NCI-H146 treated with DMSO at 0.1 percent for 48 hours (cell line): ENCODE measurements around the gene SCN9A.
"Not testable (repeated sequence)": the region's sequence is repeated elsewhere in the genome, so short reads cannot be mapped to it uniquely, and the experiment has no call there.

Experiments used
- DNase-seq: peaks from one replicate; lab custom pipeline; 2025; ENCODE audit not compliant: unreplicated experiment; lab: John Stamatoyannopoulos, UW

SCN9A gene

DNA sequence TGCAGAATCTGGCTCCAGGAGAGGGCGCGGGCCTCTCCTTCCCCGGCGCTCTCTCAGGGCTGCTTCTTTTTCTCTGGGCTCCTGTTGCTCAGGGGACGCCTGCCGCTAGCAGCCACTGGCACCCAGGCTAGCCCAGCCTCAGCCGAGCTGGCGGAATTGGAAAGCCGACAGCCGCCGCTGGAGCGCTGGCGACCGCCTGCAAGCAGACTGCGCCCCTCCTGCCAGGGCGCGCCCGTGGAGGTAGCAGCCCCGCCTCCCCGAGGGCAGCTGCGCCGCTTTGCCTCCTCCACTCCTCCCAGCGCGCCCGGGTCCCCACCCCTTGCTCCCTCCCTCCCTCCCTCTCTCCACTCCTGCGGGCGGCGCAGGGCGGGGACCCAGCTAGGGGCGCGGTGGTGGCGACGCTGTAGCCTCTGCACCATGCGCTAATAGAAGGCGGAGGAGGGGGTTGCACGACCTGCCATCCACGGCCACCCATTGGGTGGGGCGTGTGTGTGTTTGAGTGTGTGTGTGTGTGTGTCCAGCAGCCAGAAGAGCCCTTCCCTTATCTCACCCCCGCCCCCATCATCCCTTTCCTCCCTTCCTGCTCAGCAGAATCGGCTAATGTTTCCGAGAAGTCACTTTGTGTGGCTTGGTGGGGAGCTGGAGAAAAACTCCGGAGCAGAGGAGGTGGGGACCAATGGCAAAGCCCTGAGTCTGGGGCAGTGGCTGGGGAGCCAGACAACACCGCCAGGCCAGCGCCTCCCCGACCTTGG is at the start of gene SCN9A:
Gene SCN9A (minus strand): TSS at position 209 of the 752 bp plus-strand sequence. CDS start 64,188 bp downstream, outside the sequence.
- DNase-seq = peak; percentile 88

DNA sequence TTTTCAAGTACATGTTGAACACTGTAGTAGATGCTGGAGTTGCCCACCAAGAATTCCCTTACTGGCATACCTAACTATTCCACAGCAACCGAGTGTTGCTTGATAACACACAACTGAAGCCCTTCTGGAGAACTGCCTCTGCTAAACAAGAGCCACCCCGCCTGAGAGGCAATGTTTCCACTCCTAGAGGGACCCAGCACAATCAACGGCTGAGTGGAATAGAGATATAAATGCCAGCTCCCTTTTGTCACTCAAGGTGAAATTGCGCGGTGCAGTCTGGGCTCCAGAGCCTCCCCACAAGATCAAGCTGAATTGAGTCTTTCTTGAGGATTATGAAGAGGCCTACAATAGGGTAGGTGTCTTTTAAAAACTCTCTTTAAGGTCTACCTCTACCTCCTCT is 49.1 kb upstream of the SCN9A start:
- DNase-seq = no peak

GRCh38 chr2:166419616-166419934 is 43.8 kb upstream of the SCN9A start:
- DNase-seq = no peak

GRCh38 chr2:166418853-166419615 is 43.3 kb upstream of the SCN9A start:
- no peak for DNase-seq

GRCh38 chr2:166417669-166418068 is 41.9 kb upstream of the SCN9A start:
- DNase-seq = no peak

DNA sequence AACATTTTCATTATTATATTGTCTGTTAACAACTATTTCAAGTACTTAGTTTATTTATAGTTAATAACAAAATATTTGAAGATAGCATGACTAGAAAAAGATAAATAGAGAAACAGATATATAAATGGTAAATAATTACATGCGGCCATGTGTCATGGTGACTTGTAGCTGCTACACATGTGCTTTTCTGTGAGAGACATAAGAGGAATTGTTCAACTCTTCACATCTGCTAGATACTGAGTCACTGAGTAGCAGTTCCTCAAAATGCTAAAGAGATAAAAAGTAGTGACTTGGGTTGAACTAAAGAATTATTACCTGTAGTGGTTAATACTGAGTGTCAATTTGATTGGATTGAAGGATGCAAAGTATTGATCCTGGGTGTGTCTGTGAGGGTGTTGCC is 37.5 kb upstream of the SCN9A start:
- no peak for DNase-seq

DNA sequence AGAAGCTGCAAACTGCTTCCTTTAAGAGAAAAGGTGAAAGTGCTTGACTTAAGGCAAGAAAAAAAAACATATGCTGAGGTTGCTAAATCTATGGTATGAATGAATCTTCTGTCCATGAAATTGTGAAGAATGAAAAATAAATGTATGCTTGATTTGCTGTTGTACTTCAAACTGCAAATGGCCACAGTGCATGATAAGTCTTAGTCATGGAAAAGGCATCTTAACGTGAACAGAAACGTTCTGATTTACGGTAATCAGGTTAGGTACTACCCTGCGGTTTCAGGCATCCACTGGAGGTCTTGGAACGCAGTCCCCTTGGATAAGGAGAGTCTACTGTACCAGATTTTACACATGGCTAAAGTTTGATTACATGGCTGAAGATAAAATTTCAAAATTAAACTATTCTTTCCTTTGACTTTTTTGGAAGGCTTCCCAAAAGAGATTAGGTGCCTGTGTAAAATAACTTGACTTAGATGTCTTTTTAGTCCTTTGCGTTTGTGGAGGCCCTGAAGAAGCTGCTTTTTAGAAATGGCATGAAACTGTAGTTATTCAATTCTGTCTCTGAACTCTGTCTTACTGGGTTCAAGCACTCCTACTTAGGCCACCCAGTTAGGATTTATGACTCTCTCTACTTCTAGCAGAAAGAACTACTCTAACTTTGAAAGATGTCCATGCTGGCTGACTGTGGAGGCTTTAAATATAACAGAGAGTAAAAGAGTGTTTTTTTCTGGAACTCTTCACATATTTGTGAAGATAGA is 35.9 kb upstream of the SCN9A start:
- no peak for DNase-seq

DNA sequence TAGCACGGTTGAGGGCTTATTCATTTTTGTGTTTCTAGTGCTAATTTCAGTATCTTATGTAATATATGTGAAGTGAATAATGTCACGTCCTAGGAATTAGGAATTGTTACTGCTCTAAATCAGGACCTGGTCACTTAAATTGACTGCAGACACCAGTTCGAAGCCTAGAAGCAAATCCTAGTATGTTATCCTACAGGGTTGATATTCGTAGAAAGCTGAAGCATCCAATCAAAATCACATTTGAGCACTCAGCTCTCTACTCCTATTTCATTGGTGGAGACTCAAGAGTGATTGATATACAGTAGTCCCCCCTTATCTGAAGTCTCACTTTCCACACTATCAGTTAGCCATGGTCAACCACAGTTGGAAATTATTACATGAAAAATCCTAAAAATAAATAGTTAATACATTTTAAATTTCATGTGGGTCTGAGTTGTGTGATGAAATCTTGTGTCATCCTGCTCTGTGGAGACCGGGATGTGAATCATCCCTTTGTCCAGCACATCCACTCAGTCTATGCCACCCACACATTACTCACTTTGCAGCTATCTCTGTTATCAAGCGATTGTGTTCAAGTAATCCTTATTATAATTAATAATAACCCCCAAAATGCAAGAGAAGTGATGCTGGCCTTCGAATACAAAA is 35.2 kb upstream of the SCN9A start:
- DNase-seq = no peak

DNA sequence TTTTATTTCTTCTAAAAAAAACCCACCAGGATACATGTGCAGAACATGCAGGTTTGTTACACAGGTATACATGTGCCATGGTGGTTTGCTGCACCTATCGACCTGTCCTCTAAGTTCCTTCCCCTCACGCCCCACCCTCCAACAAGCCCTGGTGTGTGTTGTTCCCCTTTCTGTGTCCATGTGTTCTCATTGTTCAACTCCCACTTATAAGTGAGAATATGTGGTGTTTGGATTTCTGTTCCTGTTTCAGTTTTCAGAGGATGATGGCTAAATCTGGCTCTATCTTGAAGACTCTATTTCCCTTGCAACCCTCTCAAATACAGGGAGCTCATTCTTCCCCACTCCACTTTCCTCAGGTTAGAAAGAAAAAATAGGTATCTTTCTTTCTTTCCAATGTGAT is 32.0 kb upstream of the SCN9A start:
- DNase-seq = not testable (repeated sequence)

GRCh38 chr2:166406374-166406773 is 30.6 kb upstream of the SCN9A start:
- no peak for DNase-seq

DNA sequence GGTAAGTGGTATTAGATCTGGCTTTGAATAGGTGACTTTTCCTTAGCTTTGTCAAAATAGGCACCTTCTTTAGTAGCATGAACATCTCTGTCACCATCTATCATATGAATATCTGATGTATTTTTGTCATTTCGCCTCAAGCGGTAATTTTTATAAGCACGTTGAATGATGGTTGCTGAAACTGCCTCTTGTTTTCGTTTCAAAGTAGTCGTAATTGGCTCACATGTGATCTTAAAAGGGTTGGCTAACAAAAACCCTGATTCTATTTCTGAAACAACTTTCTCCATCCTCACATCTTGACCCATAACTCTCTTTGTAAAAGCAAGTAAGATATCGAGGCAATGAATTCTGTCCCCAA is 29.8 kb upstream of the SCN9A start:
- DNase-seq = no peak

DNA sequence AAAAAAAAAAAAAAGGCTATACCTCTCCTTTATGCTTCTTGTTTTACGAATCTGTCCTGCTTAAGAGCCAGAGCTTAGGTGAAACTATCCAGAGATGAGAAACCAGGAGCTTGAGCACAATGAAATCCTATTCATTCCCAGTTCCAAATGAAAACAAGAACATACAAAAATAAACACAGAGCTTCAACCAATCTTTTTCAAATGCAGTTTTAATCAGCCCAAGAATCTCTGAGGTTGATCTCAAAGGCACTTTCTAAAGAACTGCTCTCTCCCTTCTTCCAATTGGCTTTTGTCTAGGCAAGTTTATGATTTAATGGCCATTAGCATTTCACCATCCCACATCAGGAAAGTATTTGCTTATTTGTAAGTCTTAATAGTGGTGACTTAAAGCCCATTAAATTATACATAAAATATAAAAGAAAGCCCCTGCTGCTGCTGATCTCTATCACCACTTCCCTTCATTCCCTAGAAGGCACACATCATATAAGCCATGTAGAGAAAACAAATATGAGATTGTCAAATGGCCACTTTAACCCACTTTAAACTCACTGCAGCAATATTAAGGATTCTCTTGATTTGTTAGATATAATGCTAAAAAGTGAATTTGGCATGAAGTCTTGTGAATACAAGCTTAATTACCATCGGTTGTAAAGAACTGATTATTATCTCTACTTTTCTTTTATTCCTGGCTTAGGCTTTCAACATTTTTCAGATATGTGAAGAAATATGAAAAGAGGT is 29.3 kb upstream of the SCN9A start:
- no peak for DNase-seq

DNA sequence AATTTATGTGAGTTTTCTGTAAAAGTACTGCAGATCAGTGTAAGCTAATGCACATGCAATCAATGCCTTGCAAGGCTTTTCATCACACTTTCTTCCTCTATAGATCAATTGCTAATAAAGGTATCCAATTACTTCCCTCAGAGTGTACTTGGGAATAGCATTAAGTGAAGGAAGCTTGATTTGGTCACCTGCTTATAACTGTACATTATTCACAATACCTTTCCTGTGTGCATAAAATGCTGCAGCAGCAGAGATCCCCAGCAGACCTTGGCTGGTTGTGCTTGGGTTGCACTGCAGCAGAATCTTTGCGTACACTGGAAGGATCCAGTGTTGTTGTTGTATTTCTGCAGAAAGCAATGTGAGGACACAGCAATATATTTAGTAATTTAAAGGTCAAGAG is 18.5 kb upstream of the SCN9A start:
- DNase-seq = no peak

DNA sequence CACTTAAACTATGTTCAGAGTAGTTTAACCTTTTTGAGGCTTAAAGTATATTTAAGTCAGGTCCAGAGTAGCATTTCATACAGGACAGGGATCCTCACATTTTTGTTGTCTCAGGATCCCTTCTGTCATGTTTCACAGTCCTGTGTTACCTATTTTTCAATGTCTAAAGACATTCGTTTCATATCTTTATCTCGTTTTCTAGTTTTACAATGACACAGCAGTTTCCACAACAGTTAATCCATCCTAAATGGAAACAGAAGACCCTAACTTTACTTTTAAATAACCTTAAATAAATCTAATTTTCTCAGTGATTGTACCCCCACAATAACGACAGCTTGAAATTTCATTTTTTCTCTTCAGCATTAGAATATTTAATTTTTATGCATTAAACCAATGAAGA is 17.3 kb upstream of the SCN9A start:
- DNase-seq = no peak

GRCh38 chr2:166388481-166389070 is 12.8 kb upstream of the SCN9A start:
- DNase-seq = no peak

DNA sequence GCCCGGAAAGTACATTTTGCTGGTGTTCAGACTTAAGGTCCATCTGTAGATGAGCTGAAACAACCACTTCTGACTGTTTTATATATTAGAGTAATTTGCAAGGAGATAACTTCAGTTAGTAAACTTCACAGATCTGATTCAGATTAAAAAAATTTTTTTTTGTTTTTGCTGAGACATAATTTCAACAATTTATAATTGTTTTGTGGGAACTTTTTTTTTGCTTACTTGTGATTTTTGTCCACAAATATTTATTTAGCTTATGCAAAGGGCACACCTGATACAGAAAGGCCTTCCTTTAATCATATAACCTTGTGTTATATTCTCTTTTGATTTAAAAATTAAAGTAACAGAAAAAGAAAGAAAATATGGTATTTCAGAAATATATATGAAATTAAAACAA is 9.6 kb upstream of the SCN9A start:
- no peak for DNase-seq

DNA sequence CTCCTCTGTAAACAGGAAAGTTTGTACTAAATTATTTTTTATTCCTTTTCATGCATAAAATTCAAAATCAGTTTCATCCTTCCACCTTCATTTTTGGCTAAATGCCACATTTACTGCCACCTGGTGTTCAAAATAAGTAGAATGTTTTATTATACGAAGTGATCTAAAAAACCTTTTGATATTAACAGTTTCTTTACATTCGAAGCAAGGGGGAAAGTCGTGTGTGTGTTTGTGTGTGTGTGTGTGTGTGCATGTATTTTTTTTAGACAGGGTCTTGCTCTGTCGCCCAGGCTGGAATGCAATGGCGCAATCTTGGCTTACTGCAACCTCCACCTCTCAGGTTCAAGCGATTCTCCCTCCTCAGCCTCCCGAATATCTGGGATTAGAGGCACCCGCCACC is 9.0 kb upstream of the SCN9A start:
- DNase-seq = peak; percentile 0

GRCh38 chr2:166382448-166382847 is 6.7 kb upstream of the SCN9A start:
- DNase-seq = no peak

DNA sequence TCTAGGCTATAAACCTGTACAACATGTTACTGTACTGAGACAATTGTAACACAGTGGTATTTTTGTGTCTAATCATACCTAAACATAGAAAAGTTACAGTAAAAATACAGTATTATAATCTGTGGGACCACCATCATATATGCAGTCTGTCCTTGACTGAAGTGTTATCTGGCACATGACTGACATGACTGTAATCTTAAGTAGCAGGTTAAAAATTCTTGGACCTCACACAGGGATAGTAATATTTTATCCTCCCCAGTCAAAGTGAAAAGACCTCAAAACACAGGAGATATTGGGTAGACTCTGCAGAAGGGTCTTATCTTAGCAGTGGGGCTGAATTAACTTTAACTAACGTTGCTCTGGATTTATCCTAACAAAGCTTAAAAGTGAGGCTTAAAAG is 4.9 kb upstream of the SCN9A start:
- no peak for DNase-seq

DNA sequence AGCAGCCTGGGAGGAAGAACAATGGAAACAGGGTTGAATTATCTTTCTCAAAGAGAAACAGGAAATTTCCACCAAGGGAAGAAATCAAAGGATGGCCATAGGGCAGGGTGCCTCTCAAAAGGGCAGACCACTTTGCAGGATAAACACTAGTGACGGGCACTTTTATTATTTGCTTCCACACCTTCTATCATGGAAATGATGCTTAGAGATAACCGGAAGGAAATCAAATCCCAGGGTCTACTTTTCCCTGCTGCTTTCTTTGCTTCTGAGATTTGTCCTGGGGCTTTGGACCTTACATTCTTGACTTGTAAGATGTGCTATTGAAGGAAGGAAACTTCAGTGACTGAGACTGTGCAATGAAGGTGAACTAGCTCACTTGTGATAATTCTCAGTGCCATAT is 1.1 kb upstream of the SCN9A start:
- no peak for DNase-seq

DNA sequence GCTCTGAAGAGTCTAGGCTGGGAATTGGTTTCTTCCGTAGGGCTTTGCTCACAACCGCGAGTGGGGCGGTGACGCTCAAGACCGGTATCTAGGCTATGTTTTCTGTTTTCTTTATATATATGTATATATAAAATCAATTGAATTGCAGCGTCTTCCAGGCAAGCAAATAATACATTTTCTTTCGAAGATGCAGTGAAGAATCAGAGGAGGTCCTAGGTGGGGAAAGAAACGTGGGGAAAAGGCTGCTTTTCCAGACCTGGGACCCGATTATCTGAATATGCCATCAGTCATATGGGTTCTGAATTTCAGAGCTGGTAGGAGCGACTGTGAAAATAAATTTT is 714 bp upstream of the SCN9A start:
- DNase-seq = no peak
